GM12878 (cell line): Measurements from ENCODE around the gene CSDE1. TPM values are rescaled to one million over a fixed set of nuclear protein-coding genes. Genes with fewer than 3 reads are reported as not detected.

Source experiments
- CREB1 ChIP-seq: IDR thresholded peaks from 2 replicates; pipeline ENCODE4 v1.6.1; 2012; ENCODE audit warnings: low read depth, mild to moderate bottlenecking, inconsistent platforms
- ESRRA ChIP-seq: IDR thresholded peaks from 2 replicates; pipeline ENCODE4 v1.6.1; 2012; ENCODE audit warnings: mild to moderate bottlenecking, low read length, improper control_type of control experiment
- FOS ChIP-seq: IDR thresholded peaks from 3 replicates; pipeline ENCODE4 v1.6.1; 2011; ENCODE audit warnings: borderline replicate concordance; ENCODE audit not compliant: insufficient read length; ENCODE audit errors: extremely low read depth
- KLF5 ChIP-seq: fragments of 450-650 bp; IDR thresholded peaks from 2 replicates; pipeline ENCODE4 v1.6.1; 2014; ENCODE audit warnings: mild to moderate bottlenecking; ENCODE audit not compliant: partially characterized antibody
- MEF2A ChIP-seq: IDR thresholded peaks from 2 replicates; pipeline ENCODE4 v1.6.1; 2011; ENCODE audit warnings: low read depth, mild to moderate bottlenecking, low read length, moderate library complexity; ENCODE audit not compliant: insufficient read depth
- MXI1 ChIP-seq: fragments of 150-350 bp; IDR thresholded peaks from 2 replicates; pipeline ENCODE4 v1.6.1; 2011; ENCODE audit warnings: low read depth, mild to moderate bottlenecking, inconsistent platforms, low read length, improper control_type of control experiment
- NFYA ChIP-seq: IDR thresholded peaks from 2 replicates; pipeline ENCODE4 v1.6.1; 2011; ENCODE audit warnings: low read depth, mild to moderate bottlenecking, low read length, improper control_type of control experiment, borderline replicate concordance
- NFYB ChIP-seq: IDR thresholded peaks from 2 replicates; pipeline ENCODE4 v1.6.1; 2011; ENCODE audit warnings: low read depth, mild to moderate bottlenecking, low read length, improper control_type of control experiment, moderate library complexity; ENCODE audit not compliant: insufficient read depth
- PAX5 ChIP-seq: IDR thresholded peaks from 2 replicates; pipeline ENCODE4 v1.6.1; 2011; ENCODE audit warnings: low read depth, low read length, borderline replicate concordance
- PKNOX1 ChIP-seq: fragments of 450-650 bp; IDR thresholded peaks from 2 replicates; pipeline ENCODE4 v1.6.1; 2016; ENCODE audit warnings: mild to moderate bottlenecking
- POU2F2 ChIP-seq: IDR thresholded peaks from 3 replicates; pipeline ENCODE4 v1.6.1; 2011; ENCODE audit warnings: low read depth, mild to moderate bottlenecking, low read length, borderline replicate concordance
- PRDM15 ChIP-seq: fragments of 450-650 bp; formaldehyde crosslinking; IDR thresholded peaks from 2 replicates; pipeline ENCODE4 v1.4.0; 2020; ENCODE audit warnings: mild to moderate bottlenecking, moderate library complexity
- SREBF2 ChIP-seq: IDR thresholded peaks from 2 replicates; pipeline ENCODE4 v1.6.1; 2012; ENCODE audit warnings: mild to moderate bottlenecking, low read length
- STAT1 ChIP-seq: fragments of 450-650 bp; conservative IDR thresholded peaks from 2 replicates; pipeline ENCODE4 v1.6.1; 2014; ENCODE audit warnings: antibody characterized with exemption, mild to moderate bottlenecking
- USF2 ChIP-seq: IDR thresholded peaks from 2 replicates; pipeline ENCODE4 v1.6.1; 2011; ENCODE audit warnings: low read depth, low read length, improper control_type of control experiment, borderline replicate concordance
- ZBTB33 ChIP-seq: fragments of 450-650 bp; IDR thresholded peaks from 2 replicates; pipeline ENCODE4 v1.6.1; 2017; ENCODE audit warnings: mild to moderate bottlenecking
- ZNF592 ChIP-seq: fragments of 450-650 bp; IDR thresholded peaks from 2 replicates; pipeline ENCODE4 v1.6.1; 2017; ENCODE audit warnings: mild to moderate bottlenecking, moderate library complexity
- polyA plus RNA-seq, 11 experiments: library from polyadenylated mRNA; depleted of rRNA in 4 of 11; unstranded in 6 of 11; stranded (reverse) in 5 of 11; fragments of >200 nt; fragmentation: Nextera tagmentation in 4 of 11; fragmentation: Illumina TruSeq in 1 of 11; extraction: Ambion mirVana in 4 of 11; extraction: Trizol in 1 of 11; gene quantifications; 1 replicate in 1 of 11; 2 replicates in 10 of 11; pipeline versions ENCODE4 v1.2.1 to v1.2.3, GENCODE V29; 2011 to 2016; ENCODE audit warnings: inconsistent platforms in 2 of 11, missing spikeins in 2 of 11, low read depth in 1 of 11
- total RNA-seq, 4 experiments: library from RNA; depleted of rRNA in 3 of 4; stranded (reverse); fragments of >200 nt in 3 of 4; fragmentation: Illumina TruSeq in 1 of 4; extraction: Trizol in 1 of 4; gene quantifications; 2 replicates each; pipeline versions ENCODE4 v1.2.1 to v1.2.3, GENCODE V29; 2013 to 2021

Gene CSDE1
- total and polyA plus RNA-seq, 10 of the 15 experiments (the other 5 are each of a cell fraction or from before 2014, with no cell fraction given) = 130 to 390 (median 246) TPM

- TF ChIP-seq PRDM15 (CRISPR knock-in tag) (no peak), USF2 (no peak; the same call in 1 of the 2 replicates), PAX5 (peak; percentile 28; the same call in 1 of the 2 replicates), NFYB (no peak), NFYA (no peak), ZNF592 (no peak), MXI1 (no peak), CREB1 (peak; percentile 83), POU2F2 (peak; percentile 84; the same call in 2 of the 3 replicates), FOS (no peak), SREBF2 (no peak), STAT1 (no peak), ESRRA (no peak), ZBTB33 (0 out of 2 replicates have a peak, but pooled peaks have one; percentile 14), KLF5 (peak; percentile 86), PKNOX1 (no peak), MEF2A (0 out of 2 replicates have a peak, but pooled peaks have one; percentile 40)
Observed at GRCh38 chr1:114757455-114758255, at the start of gene CSDE1 (continued).
